Liver (tissue), 9 donors: Measurements from ENCODE around the gene RAC2. TPM values are rescaled to one million over a fixed set of nuclear protein-coding genes. Genes with fewer than 3 reads are reported as not detected.

Source experiments
- DNase-seq: peaks from one replicate; pipeline ENCODE4 v3.0.0-alpha.2; 2017; ENCODE audit warnings: low spot score
- H3K27ac ChIP-seq, 2 donors: one replicate each; pipeline ENCODE4 v1.7.0; 2013; ENCODE audit warnings: inconsistent platforms in 2 of 2, low read length in 2 of 2, control low read depth in 1 of 2, low read depth in 1 of 2, mild to moderate bottlenecking in 1 of 2
- H3K27me3 ChIP-seq, 4 donors: one replicate each; pipeline versions ENCODE4 v1.6.1 to v1.7.0; 2013; ENCODE audit warnings: low read length in 3 of 4, inconsistent platforms in 1 of 4, mild to moderate bottlenecking in 1 of 4, moderate library complexity in 1 of 4; ENCODE audit not compliant: control insufficient read depth in 4 of 4, insufficient read depth in 4 of 4
- H3K36me3 ChIP-seq, 4 donors: one replicate each; pipeline versions ENCODE4 v1.6.1 to v1.7.0; 2013; ENCODE audit warnings: low read length in 3 of 4, mild to moderate bottlenecking in 3 of 4, low read depth in 1 of 4, moderate library complexity in 1 of 4; ENCODE audit not compliant: control insufficient read depth in 4 of 4, insufficient read depth in 3 of 4
- H3K4me1 ChIP-seq, 4 donors: one replicate each; pipeline versions ENCODE4 v1.6.1 to v1.7.0; 2013; ENCODE audit warnings: low read length in 3 of 4, mild to moderate bottlenecking in 3 of 4, moderate library complexity in 1 of 4; ENCODE audit not compliant: control insufficient read depth in 4 of 4, insufficient read depth in 4 of 4
- H3K4me3 ChIP-seq, 3 donors: one replicate each; pipeline versions ENCODE4 v1.6.1 to v1.7.0; 2013; ENCODE audit warnings: low read length in 3 of 3, control low read depth in 1 of 3, low read depth in 1 of 3, mild to moderate bottlenecking in 1 of 3
- H3K9ac ChIP-seq, 2 donors: one replicate each; pipeline ENCODE4 v1.7.0; 2013; ENCODE audit warnings: low read length in 2 of 2, mild to moderate bottlenecking in 2 of 2, moderate library complexity in 2 of 2, control low read depth in 1 of 2, low read depth in 1 of 2
- H3K9me3 ChIP-seq, 4 donors: one replicate each; pipeline versions ENCODE4 v1.6.1 to v1.7.0; 2013; ENCODE audit warnings: low read length in 3 of 4; ENCODE audit not compliant: control insufficient read depth in 4 of 4
- CTCF ChIP-seq: fragments of 150-350 bp; IDR thresholded peaks from 2 replicates; pipeline ENCODE4 v1.5.1; 2017; ENCODE audit warnings: improper control_type of control experiment, low read depth, low read length; ENCODE audit not compliant: missing input control
- FOXA1 ChIP-seq: IDR thresholded peaks from 2 replicates; pipeline ENCODE4 v1.6.1; 2016; ENCODE audit warnings: antibody characterized with exemption
- FOXA2 ChIP-seq: IDR thresholded peaks from 2 replicates; pipeline ENCODE4 v1.6.1; 2016; ENCODE audit warnings: antibody characterized with exemption
- GABPA ChIP-seq, 2 donors: IDR thresholded peaks in 1 of 2; conservative IDR thresholded peaks in 1 of 2; 2 replicates each; pipeline ENCODE4 v1.6.1; 2016; ENCODE audit warnings: antibody characterized with exemption in 2 of 2, mild to moderate bottlenecking in 1 of 2, moderate library complexity in 1 of 2
- HNF4A ChIP-seq, 2 donors: conservative IDR thresholded peaks; 2 replicates each; pipeline ENCODE4 v1.6.1; 2016; ENCODE audit warnings: antibody characterized with exemption in 2 of 2, mild to moderate bottlenecking in 2 of 2
- HNF4G ChIP-seq: IDR thresholded peaks from 2 replicates; pipeline ENCODE4 v1.6.1; 2016; ENCODE audit warnings: antibody characterized with exemption
- JUND ChIP-seq, 2 donors: IDR thresholded peaks; 2 replicates each; pipeline ENCODE4 v1.6.1; 2016; ENCODE audit warnings: antibody characterized with exemption in 2 of 2
- REST ChIP-seq: IDR thresholded peaks from 2 replicates; pipeline ENCODE4 v1.6.1; 2016; ENCODE audit warnings: antibody characterized with exemption, mild to moderate bottlenecking
- RXRA ChIP-seq, 2 donors: IDR thresholded peaks; 2 replicates each; pipeline ENCODE4 v1.6.1; 2017 to 2018; ENCODE audit warnings: antibody characterized with exemption in 2 of 2, mild to moderate bottlenecking in 1 of 2
- SP1 ChIP-seq: IDR thresholded peaks from 2 replicates; pipeline ENCODE4 v1.6.1; 2018; ENCODE audit warnings: antibody characterized with exemption, mild to moderate bottlenecking
- ZBTB33 ChIP-seq: IDR thresholded peaks from 2 replicates; pipeline ENCODE4 v1.6.1; 2016; ENCODE audit warnings: antibody characterized with exemption
- WGBS: extraction: QIAGEN DNeasy Blood & Tissue Kit; methylation state at CpG from one replicate; pipeline ENCODE4 v1.1.7; 2013; 5-methylcytosine and 5-hydroxymethylcytosine counted together
- polyA plus RNA-seq, 2 donors: library from polyadenylated mRNA; stranded (reverse) in 1 of 2; unstranded in 1 of 2; fragments of 200-250 nt in 1 of 2; fragments of >200 nt in 1 of 2; fragmentation: Nextera tagmentation in 1 of 2; extraction: Ambion mirVana in 1 of 2; gene quantifications; one replicate each; pipeline versions ENCODE4 v1.2.1 to v1.2.3, GENCODE V29; 2013 to 2015
- total RNA-seq, 2 donors: library from RNA; depleted of rRNA; stranded (reverse); fragments of >200 nt; gene quantifications; one replicate each; pipeline ENCODE4 v1.2.3, GENCODE V29; 2014
- donor health status: healthy.
- donor health status: healthy.
- donor health status: healthy.
- donor health status: healthy.
- donor health status: healthy.

Gene RAC2
- total and polyA plus RNA-seq, 4 donors = 4.0 to 15.0 (median 7.4) TPM

GRCh38 chr22:37203354-37204044 is 40.6 kb downstream of the RAC2 start:
- WGBS = 88% methylated on average over 16 of the region's 16 CpGs
- no peaks in the 10 kb centered on the region for H3K9me3 ChIP-seq
- H3K4me3 ChIP-seq = no peak overlapping the region
- H3K27me3 ChIP-seq = no peaks in the 10 kb centered on the region
- no peak for DNase-seq
- no peak for TF ChIP-seq FOXA1
- TF ChIP-seq REST = no peak
- TF ChIP-seq GABPA (IDR thresholded peaks at IDR 0.05 in 1 of 2, conservative IDR thresholded peaks at IDR 0.05 in 1 of 2) = no peak
- TF ChIP-seq CTCF = no peak
- no peak for TF ChIP-seq HNF4G
- no peak for TF ChIP-seq RXRA (IDR thresholded peaks at IDR 0.05)
- TF ChIP-seq SP1 = no peak
- no peak for TF ChIP-seq HNF4A (conservative IDR thresholded peaks at IDR 0.05)
- no peak for TF ChIP-seq ZBTB33
- no peaks in the 10 kb centered on the region for H3K36me3 ChIP-seq
- no peak overlapping the region for H3K9ac ChIP-seq
- peaks cover 5 to 14% (median 6%) of the 10 kb centered on the region in 4 donors for H3K4me1 ChIP-seq
- no peak overlapping the region for H3K27ac ChIP-seq

- H3K9me3 ChIP-seq = no peaks in the 10 kb centered on the region
- no peak overlapping the region for H3K4me3 ChIP-seq
- H3K36me3 ChIP-seq = no peaks in the 10 kb centered on the region
- H3K27ac ChIP-seq = no peak overlapping the region
- TF ChIP-seq RXRA (IDR thresholded peaks at IDR 0.05) (no peak), REST (no peak), JUND (IDR thresholded peaks at IDR 0.05) (no peak), GABPA (IDR thresholded peaks at IDR 0.05 in 1 of 2, conservative IDR thresholded peaks at IDR 0.05 in 1 of 2) (no peak), FOXA2 (no peak)
- no peaks in the 10 kb centered on the region for H3K27me3 ChIP-seq
- no peak overlapping the region for H3K9ac ChIP-seq
- 84% methylated on average over 10 of the region's 10 CpGs for WGBS
- H3K4me1 ChIP-seq = peaks cover 10 to 20% (median 13%) of the 10 kb centered on the region in 4 donors
- DNase-seq = no peak
These were observed 41.4 kb downstream of the RAC2 start for GRCh38 chr22:37202716-37203115.
